C4-2B (cell line): ENCODE results near the gene CORO2B.

Experiments used
- ZFX ChIP-seq: fragments of 450-650 bp; IDR thresholded peaks from 2 replicates; pipeline ENCODE4 v1.6.1; 2017
- TF ChIP-seq, protein P1 (sequence below): fragments of 450-650 bp; conservative IDR thresholded peaks from 2 replicates; pipeline ENCODE4 v1.5.1; 2017; ENCODE audit warnings: mild to moderate bottlenecking

DNA sequence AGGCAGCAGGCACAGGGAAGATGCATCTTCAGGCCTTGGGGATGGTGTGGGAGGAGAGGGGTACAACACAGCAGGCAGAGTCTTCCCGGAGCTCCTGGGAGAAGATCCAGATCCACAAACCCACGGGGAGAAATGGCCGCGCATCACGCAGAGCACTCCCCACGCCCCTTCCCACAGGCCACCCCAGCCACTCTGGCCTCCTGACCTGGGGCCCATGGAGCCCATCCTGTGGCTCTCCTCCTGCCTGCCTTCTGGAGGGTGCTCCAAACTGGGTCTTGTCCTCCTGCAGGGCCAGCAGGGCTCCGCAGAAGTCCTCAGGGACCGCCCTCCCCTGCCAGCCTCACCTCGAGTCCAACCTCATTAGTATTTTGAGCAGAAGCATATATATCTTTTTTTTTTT lies 17.9 kb downstream of the CORO2B start:
- TF ChIP-seq, protein P1, sequence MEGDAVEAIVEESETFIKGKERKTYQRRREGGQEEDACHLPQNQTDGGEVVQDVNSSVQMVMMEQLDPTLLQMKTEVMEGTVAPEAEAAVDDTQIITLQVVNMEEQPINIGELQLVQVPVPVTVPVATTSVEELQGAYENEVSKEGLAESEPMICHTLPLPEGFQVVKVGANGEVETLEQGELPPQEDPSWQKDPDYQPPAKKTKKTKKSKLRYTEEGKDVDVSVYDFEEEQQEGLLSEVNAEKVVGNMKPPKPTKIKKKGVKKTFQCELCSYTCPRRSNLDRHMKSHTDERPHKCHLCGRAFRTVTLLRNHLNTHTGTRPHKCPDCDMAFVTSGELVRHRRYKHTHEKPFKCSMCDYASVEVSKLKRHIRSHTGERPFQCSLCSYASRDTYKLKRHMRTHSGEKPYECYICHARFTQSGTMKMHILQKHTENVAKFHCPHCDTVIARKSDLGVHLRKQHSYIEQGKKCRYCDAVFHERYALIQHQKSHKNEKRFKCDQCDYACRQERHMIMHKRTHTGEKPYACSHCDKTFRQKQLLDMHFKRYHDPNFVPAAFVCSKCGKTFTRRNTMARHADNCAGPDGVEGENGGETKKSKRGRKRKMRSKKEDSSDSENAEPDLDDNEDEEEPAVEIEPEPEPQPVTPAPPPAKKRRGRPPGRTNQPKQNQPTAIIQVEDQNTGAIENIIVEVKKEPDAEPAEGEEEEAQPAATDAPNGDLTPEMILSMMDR, result no peak
- TF ChIP-seq ZFX, result no peak
